CD4-positive, alpha-beta T cell treated with Interleukin-17A for 1 hour (primary cell): Measurements from ENCODE around the gene GJD4.

Experiments
- DNase-seq: peaks from one replicate; pipeline ENCODE4 v3.0.0-alpha.2; 2020

Gene GJD4

GRCh38 chr10:35632027-35632426 is 26.9 kb downstream of the GJD4 start:
- DNase-seq: no peak

GRCh38 chr10:35633006-35633980 is 28.2 kb downstream of the GJD4 start:
- no peak for DNase-seq

GRCh38 chr10:35635576-35635975 is 30.4 kb downstream of the GJD4 start:
- peak; percentile 73 for DNase-seq

GRCh38 chr10:35636956-35637355 is 31.8 kb downstream of the GJD4 start:
- DNase-seq: no peak

- no peak for DNase-seq
Measured at GRCh38 chr10:35637462-35637861, 32.3 kb downstream of the GJD4 start.

GRCh38 chr10:35638101-35638500 is 33.0 kb downstream of the GJD4 start:
- no peak for DNase-seq

GRCh38 chr10:35639021-35639727 is 34.0 kb downstream of the GJD4 start:
- DNase-seq: no peak

- no peak for DNase-seq
Measured at GRCh38 chr10:35639728-35640401, 34.7 kb downstream of the GJD4 start.

GRCh38 chr10:35640474-35640873 is 35.3 kb downstream of the GJD4 start:
- DNase-seq: peak; percentile 24

- peak; percentile 38 for DNase-seq
Measured at GRCh38 chr10:35640951-35641675, 36.0 kb downstream of the GJD4 start.

- DNase-seq: no peak
Measured at GRCh38 chr10:35641676-35642034, 36.5 kb downstream of the GJD4 start.

GRCh38 chr10:35642035-35642792 is 37.1 kb downstream of the GJD4 start, which contains the start of gene FZD8:
Gene FZD8 (minus strand): TSS chr10:35642296. CDS start chr10:35641429, 867 bp downstream.
- peak; percentile 68 for DNase-seq

- DNase-seq: no peak
Measured at GRCh38 chr10:35642793-35643114, 37.6 kb downstream of the GJD4 start.

- DNase-seq: peak; percentile 4
Measured at GRCh38 chr10:35643151-35644049, 38.3 kb downstream of the GJD4 start.

GRCh38 chr10:35644050-35644950 is 39.2 kb downstream of the GJD4 start:
- peak; percentile 7 for DNase-seq

- DNase-seq: no peak
Measured at GRCh38 chr10:35650894-35651293, 45.8 kb downstream of the GJD4 start.

GRCh38 chr10:35652824-35653223 is 47.7 kb downstream of the GJD4 start:
- DNase-seq: no peak

- no peak for DNase-seq
Measured at GRCh38 chr10:35657621-35658020, 52.5 kb downstream of the GJD4 start.
